Peyer's patch (tissue), 4 donors: Measurements from ENCODE around the gene ZNRF1.

Experiments used
- CTCF ChIP-seq, 6 experiments: fragments of 450-650 bp in 4 of 6; fragments of 200-600 bp in 2 of 6; sonication (generic) in 1 of 6; IDR thresholded peaks; one replicate each; pipeline ENCODE4 v1.5.1; 2017 to 2019; ENCODE audit warnings: antibody characterized with exemption in 6 of 6, mild to moderate bottlenecking in 3 of 6, moderate library complexity in 1 of 6
- POLR2A ChIP-seq, 2 donors: fragments of 450-650 bp; IDR thresholded peaks; one replicate each; pipeline ENCODE4 v1.5.1; 2017; ENCODE audit warnings: antibody characterized with exemption in 2 of 2, mild to moderate bottlenecking in 2 of 2, moderate library complexity in 2 of 2

DNA sequence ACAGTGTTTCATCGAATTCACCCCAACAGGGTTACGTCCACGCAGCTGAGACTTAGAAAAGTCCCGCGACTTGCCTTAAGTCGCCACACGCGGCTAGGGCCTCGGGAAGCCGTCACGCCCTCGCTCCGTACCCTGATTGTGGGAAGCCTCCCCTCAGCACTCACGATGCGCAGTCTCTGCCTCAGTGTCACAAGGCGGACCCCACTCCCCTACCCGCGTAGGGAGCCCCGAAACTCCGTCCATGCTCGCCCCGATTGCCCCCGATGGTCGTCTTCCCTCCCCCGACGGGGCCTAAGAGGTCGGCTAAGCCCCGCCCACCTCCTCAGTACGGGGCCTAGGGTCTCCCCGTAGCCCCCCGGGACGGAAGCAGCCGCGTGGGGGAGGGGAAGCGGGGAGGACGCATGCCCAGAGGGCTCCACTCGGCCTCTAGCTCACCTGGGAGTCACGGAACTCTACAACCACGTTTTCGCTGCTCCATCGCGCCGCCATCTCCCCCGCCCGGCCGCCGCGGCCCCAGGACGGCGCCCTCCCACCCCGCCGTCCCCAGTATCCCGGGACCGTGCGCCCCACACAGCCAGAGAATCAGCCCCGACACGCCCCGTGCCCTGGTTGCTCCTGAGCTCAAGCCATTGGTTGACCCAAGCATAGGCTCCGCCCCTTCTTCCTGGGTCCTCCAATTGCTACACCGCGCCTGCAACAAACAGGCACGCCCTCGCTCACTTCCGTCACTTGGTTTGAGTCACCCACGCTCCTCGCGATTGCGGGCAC lies 14.1 kb upstream of the ZNRF1 start, which contains the start of gene WDR59:
- TF ChIP-seq CTCF (IDR thresholded peaks at IDR 0.05) (no peak), POLR2A (IDR thresholded peaks at IDR 0.05) (peak in 1 of 2 donors; percentile 56)
